ENCODE measurements around the gene RIPK3.
"Not testable (repeated sequence)": the region's sequence is repeated elsewhere in the genome, so short reads cannot be mapped to it uniquely, and the experiment has no call there.

Gene RIPK3

DNA sequence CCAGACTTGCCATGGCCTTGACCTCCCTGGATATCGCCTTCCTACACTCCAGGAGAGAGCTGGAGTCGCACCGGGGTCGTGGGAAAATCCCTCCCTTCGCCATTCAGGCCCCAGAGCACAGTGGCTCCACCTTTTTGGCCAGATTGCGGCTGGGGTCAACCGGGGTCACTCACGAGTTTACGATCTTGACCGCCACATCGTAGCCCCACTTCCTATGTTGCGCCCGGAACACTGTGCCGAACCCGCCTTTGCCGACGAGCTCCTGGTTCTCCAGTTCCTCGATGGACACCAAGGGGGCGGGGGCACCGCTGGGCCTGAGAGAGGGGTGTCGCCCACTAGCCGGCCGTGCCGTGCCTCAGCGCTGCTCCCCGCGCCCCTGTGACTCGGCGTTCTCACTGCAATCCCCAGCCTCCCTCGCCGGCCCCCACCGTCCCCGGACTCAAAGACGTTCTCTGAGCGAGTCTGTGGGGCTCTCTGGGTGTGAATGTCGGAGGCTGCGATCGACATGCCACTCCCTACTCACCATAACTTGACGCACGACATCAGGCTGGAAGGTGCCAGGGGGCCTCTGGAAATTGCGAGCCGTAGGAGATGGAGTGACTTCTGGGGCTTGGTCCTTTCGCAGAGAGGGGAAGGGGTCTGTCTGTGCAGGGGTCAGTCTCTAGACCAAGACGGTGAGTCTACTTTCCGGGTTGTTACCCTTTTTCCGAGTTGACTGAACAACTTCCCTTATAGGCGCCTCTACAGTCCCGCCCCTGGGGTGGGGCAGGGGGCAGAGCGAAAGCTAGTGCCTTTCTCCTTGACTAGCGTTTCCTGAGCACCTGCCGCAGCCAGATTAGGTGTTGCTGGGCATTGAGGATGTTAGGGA is at the start of gene RIPK3:
TSS of gene RIPK3 (minus strand) at position 708 of the 868 bp plus-strand sequence. CDS start at position 543, 165 bp downstream.
- DNase-seq (ENCODE audit: low read depth), result peak; percentile 68

DNA sequence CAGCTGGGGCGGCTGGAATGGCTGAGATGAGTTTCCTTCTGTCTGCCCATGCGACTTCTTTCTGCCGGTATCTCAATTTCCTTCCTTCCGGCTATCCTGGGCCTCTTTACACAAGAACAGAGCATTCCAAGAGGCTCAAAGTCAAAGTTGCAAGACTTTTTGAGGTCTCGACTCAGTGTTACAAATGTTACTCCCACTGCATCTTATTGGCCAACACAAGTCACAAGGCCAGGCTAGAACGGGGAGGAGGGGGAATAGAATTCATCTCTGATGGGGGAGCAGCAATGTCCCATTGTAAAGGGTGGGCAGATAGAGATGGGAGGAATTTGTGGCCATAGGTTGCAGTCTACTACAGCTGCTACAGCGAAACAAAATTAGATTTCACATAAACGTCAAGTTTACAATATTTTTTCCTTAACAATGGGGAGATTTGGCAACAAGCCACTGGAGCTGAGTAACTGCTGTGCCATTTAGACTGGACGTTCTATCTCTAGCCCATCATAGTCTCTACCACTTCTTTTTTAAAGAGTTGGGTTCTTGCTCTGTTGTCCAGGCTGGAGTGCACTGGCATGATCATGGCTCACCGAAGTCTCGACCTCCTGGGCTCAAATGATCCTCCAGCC is 49.5 kb upstream of the RIPK3 start:
- DNase-seq (ENCODE audit: low read depth), result no peak

DNA sequence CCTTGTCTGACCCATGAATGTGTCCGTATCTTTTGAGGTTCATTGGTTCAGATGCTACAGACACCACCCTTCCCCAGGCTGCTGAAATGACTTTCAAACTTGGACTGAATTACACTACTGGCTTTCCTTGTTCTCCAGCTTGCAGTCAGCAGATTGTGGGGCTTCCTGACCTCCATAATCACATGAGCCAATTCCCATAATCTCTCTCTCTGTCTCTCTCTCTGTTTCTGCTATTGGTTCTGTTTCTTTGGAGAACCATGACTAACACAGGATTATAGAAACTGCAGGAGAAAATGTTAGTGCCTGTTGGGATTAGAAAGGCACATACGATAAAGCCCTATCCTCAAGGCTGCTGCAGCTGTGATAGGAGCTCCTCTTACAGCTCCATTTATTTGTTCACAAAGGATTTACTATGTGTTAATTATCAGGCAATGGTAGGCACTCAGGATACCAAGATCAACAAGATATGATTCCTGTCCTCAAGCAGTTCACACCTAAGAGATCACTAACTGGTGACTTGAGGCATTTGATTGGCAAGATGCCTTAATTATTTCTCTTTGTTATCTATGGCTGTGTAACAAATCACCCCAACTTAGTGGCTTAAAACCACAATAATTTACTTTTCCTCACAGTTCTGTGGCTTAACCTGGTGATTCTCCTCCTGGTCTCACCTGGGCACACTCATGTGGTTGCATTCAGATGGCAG is 48.8 kb upstream of the RIPK3 start:
- no peak for DNase-seq (ENCODE audit: low read depth)

DNA sequence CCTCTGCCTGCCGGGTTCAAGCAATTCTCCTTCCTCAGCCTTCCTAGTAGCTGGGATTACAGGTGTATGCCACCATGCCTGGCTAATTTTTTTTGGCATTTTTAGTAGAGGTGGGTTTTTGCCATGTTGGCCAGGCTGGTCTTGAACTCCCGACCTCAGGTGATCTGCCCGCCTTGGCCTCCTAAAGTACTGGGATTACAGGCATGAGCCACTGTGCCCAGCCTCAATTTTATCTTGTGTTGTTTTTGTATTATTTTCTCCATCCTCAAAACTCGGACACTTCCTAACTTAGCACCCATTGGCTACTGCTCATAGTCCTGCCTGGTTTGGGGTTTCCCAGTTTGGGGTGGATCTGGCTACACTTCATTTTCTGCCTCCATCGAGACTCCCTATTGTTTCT is 47.8 kb upstream of the RIPK3 start:
- DNase-seq (ENCODE audit: low read depth), result not testable (repeated sequence)

DNA sequence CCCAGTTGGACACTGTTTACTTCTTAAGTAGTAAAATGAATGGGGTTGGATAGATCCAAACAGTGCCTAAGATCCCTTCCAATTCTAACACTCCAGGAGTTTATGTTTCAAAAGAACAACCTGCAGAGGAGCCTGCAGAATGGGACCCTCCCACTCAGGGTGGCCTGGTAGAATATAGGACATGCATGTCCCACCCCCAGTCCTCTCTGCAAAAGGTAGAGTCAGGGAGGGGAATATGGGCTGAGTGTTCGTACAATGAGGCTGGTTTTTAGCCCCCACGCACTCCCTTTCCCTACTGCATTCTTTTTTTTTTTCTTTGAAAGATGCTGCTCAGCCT is 47.2 kb upstream of the RIPK3 start:
- DNase-seq (ENCODE audit: low read depth), result no peak

DNA sequence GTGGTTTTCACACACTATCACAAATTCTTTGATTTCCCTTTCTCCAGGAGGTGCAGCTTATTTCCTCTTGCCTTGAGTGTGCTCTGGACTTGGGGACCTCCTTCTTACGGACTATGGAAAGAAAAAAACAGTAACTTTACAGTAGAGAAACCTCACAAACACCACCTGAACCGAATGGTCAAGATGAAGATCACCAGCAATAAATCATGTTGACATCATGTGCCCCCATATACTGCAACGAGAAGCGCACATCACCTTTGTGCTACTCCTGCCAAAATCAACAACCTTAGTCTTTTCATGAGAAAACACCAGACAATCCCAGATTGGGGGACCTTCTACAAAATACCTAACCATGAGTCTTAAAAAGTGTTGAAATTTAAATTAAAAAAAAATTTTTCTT is 45.7 kb upstream of the RIPK3 start:
- no peak for DNase-seq (ENCODE audit: low read depth)

DNA sequence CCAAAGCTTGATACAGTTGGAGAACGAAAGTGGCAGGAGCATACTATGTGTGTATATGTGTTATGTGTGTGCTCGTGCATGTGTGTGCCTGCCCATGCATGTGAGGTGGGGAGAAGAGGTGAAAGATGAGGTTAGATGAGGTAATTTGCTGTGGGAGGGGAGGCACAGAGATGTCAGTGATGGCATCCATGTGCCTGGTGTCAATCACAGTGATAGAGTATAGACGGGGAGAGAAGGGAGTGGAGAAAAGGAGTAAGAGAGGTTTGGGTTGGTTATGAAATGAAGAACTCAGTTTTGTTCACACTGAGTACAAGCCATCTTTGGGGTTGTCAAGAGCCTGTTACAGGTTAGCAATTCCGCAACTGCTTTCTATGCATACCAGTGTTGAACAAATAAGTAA is 44.4 kb upstream of the RIPK3 start:
- no peak for DNase-seq (ENCODE audit: low read depth)

DNA sequence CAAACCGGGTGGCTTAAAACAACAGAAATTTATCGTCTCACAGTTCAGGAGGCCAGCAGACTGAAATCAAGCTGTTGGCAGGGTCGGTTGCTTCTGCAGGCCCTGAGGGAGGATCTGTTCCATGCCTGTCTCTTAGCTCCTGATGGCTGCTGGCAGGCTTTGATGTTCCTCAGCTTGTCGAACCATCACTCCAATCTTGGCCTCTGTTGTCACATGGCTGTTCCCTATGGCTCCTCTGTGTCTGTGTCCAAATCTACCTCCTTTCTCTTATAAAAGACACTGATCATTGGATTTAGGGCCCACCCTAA is 42.2 kb upstream of the RIPK3 start:
- DNase-seq (ENCODE audit: low read depth), result no peak

DNA sequence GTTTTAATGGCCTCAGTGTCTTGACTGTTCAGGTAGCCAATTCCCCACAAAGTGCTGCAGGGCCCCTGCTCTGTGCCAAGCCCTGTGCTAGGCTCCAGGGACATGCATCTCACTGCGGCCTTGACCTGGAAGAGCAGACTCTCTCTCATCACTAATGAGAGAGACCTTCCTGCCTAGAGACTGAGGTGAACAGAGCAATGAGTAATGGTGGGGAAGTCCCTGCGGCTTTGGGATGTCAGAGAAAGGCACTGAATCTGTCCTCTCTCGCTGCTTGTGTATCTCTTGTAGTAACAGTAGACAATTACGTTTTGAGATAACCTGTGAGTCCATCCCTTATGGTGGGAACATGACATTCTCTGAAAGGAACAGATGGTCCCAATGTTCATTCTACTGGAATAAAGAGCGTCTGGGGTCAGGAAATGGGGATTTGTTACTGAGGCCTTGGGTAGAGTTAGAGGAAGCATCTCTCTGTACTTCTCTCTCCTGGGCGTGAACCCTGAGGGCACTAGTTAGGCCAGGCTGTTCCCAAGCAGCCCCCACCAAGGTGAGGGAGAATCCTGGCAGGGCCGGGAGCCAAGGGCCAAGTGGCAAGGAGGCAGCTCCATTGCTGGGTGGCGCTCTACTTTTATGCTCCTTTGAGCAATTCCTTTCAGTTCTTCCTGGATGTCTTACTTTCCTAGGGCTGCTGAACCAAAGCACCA is 41.7 kb upstream of the RIPK3 start:
- DNase-seq (ENCODE audit: low read depth), result no peak

DNA sequence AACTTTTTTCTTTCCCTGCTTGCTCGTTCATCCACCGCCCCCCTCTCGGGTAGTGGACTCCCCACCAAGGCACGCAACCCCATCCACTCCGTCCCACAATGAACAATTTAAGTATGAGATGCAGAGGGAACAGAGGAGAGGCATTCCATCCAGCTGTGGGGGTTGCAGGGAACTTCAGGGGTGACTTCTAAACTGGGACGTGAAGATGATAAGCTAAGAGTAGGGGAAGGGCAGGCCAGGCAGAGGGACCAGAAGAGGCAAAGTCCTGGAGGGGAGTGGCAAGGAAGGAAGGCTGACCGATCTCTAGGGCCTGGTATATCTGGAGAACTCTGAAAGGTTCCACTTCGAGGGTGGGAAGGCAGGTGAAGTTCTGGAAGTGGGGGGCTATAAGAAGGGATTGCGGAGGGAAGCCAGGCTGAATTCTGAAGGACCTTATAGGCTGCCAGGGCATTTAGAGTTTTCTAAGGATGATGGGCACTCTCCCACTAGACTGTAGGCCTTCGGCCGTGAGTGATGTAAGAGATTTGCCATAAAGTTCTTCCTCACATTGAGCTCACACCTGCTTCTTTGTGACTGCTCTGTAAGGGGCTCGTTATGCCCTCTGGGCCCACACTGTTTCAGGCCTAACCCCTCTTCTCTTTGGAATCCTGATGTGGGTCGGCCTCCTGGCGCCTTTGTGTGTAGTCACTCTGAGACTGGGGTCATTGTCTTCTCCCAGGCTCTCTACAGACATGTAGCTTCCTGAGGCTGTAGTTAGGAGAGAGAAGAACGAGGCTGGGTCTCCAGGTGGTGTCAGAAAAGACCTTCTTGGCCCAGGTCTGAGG is 40.3 kb upstream of the RIPK3 start:
- no peak for DNase-seq (ENCODE audit: low read depth)

DNA sequence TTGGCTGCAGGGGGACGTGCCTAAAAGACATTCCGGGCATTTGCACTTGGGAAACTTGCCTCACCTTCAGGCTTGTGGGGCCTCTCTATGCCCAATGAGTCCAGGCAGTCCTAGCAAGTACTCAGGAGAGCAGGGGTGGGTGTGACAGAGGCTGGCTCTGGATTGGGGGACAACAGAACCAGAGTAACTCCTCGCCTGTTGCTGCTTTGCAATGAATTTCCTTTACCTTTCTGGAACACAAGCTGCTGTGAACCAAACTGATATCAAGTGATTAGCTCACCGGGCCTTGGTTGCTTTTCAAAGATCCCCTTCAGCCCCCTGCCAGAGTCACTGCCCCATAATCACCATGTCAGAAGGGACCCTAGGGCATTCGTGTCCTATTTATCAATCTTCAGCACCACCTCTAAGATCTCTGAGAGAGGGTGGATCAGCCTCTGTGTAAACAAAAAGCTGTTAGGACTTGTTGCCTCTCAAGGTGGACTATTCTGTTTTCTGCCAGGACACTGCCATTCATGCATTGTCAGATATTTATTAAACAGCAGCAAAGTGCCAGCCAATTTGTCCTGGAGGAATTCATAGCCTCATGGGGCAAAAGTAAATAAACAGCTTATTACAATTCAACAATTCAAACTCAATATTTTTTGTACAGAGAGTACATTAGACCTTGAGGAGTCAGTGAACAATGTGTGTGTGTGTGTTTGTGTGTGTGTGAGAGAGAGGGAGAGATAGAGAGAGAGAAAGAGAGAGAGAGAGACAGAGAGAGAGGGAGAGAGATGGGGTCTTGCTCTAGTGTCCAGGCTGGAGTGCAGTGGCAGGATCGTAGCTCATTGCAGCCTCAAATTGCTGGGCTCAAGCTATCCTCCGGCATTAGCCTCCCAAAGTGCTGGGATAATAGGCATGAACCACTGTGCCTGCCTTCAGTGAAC is 39.5 kb upstream of the RIPK3 start:
- no peak for DNase-seq (ENCODE audit: low read depth)

DNA sequence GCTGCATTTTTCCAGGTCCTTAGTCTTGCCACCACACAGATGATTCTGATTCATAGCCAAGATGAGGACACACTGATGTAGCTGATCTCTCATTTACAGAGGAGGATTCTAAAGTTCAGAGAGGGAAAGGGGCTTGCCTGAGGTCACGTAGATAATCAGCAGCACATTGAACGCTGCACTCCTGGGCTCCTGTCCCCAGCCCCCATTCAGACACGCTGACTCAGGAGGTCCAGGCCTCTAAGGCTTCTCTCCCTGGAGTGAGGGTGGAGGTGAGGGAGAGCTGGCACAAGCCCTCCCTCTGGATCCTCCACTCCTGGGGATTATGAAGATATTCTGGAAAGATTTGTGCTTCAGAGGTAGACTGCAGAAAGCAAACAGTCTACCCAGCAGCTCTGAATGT is 38.5 kb upstream of the RIPK3 start:
- no peak for DNase-seq (ENCODE audit: low read depth)

DNA sequence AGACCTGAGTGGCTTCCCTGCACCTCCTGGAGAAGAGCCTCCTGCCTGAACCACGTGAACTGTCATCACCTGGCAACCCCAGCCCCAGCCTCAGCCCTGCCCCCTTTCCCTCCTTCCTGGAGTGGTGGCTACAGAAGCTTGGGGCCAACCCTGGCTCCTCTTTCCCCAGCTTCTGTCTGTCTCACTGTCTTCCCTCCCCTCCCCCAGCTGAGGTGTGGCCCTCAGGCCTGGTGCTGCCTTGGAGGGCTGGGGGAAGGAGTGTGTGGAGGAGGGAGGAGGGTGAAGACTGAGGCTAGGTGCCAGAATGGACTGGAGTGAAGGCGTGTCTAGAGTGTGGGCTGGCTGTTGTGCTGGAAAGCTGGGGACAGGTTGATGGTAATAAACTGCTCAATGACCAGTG is 37.9 kb upstream of the RIPK3 start:
- DNase-seq (ENCODE audit: low read depth), result no peak

DNA sequence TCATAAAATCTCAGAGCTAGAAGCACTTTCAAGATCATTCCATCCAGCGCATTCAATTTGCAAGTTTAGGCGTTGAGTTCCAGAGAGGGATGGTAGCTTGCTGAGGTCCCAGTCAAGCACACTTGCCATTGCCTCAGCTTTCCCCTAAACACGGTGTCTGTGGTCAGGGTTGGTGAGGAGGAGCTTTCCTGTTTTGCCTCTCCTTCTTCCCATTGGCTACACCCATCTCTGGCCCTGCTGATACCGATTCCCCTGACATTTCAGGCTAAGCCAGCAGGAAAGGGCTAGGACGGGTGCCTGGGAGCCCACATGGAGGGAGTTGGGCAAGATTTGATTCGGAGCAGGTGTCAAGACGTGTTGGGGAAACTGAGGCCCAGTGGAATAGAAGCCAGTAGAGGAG is 37.3 kb upstream of the RIPK3 start:
- DNase-seq (ENCODE audit: low read depth), result no peak

DNA sequence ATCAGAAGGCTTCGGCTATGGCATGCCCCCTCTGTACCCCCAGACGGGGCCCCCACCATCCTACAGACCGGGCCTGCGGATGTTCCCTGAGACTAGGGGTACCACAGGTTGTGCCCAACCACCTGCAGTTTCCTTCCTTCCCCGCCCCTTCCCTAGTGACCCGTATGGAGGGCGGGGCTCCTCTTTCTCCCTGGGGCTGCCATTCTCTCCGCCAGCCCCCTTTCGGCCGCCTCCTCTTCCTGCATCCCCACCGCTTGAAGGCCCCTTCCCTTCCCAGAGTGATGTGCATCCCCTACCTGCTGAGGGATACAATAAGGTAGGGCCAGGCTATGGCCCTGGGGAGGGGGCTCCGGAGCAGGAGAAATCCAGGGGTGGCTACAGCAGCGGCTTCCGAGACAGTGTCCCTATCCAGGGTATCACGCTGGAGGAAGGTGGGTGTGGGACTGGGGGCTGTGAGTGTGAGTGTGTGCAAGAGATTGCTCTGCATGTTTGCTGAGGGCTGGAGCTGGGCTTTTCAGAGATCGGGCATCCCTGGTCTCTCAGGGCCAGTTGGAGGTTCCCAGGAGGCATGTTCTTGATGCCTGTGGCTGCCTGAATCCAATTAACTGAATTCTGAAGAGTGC is 36.8 kb upstream of the RIPK3 start:
- DNase-seq (ENCODE audit: low read depth), result no peak

DNA sequence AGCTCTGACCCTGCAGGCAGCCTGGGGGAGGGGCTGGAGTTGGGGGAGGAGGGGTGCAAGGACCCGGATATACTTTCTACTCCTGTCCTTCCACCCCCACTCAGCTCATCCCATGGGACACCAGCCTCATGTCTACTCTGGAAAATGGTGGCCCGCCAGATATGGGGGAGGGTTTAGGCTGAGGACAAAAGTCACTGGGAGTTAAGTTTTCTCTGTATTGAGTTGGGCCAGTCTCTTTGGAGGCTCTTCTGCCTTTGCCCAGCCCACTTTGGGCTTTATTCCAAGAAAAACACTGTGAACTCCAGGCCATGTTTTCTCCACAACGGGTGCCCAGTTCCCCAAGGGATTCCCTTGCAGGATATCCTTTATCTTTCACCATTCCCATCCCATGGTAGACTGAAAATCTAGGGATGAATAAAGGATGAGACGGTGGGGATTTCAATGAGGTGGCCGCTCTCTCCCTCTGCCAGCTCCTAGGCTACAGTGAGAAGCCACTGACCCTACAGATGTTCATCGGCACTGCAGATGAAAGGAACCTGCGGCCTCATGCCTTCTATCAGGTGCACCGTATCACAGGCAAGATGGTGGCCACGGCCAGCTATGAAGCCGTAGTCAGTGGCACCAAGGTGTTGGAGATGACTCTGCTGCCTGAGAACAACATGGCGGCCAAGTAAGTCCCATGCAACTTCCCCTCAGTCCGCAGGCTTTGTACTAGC is 33.1 kb upstream of the RIPK3 start:
- no peak for DNase-seq (ENCODE audit: low read depth)

DNA sequence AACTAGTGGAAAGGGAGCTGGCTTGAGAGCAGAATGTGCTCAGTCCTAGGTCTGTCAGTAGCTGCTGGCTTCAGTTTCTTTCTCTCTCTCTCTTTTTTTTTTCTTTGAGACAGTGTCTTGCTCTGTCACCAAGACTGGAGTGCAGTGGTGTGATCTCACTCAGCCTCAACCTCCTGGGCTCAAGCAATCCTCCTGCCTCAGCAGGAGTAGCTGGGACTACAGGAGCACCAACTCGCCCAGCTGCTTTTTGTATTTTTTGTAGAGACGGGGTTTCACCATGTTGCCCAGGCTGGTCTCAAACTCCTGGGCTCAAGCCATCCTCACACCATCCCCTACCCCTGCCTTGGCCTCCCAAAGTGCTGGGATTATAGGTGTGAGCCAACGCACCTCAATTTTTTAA is 31.8 kb upstream of the RIPK3 start:
- DNase-seq (ENCODE audit: low read depth), result not testable (repeated sequence)

DNA sequence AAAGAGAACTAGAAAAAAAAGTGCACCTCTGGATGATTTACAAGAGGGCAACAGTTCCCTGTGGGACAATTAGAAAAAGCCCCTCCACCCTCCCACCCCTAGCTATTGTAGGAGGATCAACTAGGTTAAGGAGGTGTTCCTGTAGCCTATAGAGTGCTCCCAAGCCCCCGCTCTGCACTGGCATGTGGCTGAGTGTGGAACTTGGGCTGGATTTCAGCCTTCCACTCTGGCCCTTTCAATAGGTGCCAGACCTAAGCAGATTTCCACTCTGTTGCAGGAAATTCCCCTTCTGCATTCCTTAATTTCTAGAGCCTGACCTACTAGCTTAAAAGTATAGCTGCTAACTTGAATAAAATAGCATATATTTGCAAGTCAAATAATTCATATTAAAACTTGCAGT is 31.0 kb upstream of the RIPK3 start:
- no peak for DNase-seq (ENCODE audit: low read depth)

DNA sequence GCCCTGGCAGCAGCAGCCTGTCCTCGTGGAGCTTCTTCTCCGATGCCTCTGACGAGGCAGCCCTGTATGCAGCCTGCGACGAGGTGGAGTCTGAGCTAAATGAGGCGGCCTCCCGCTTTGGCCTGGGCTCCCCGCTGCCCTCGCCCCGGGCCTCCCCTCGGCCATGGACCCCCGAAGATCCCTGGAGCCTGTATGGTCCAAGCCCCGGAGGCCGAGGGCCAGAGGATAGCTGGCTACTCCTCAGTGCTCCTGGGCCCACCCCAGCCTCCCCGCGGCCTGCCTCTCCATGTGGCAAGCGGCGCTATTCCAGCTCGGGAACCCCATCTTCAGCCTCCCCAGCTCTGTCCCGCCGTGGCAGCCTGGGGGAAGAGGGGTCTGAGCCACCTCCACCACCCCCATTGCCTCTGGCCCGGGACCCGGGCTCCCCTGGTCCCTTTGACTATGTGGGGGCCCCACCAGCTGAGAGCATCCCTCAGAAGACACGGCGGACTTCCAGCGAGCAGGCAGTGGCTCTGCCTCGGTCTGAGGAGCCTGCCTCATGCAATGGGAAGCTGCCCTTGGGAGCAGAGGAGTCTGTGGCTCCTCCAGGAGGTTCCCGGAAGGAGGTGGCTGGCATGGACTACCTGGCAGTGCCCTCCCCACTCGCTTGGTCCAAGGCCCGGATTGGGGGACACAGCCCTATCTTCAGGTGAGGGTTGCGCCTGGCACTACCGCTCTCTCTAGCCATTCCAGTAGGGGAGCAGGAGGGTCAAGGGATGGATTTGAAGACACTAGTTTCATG is 30.3 kb upstream of the RIPK3 start:
- no peak for DNase-seq (ENCODE audit: low read depth)

All from activated T-cell treated with anti-CD3 and anti-CD28 coated beads for 1 hour (primary cell).